GM10847 (cell line): ENCODE results near the gene CASP4.

Experiments
- POLR2A ChIP-seq: IDR thresholded peaks from 2 replicates; pipeline ENCODE4 v1.6.1; 2011; ENCODE audit not compliant: insufficient read length; ENCODE audit errors: extremely low read depth

Gene CASP4

GRCh38 chr11:104968856-104969776 is 742 bp upstream of the CASP4 start:
- TF ChIP-seq POLR2A, result no peak

GRCh38 chr11:104967534-104968354 is 630 bp downstream of the CASP4 start:
- no peak for TF ChIP-seq POLR2A

GRCh38 chr11:104965735-104966134 is 2.6 kb downstream of the CASP4 start:
- TF ChIP-seq POLR2A, result no peak

GRCh38 chr11:104964247-104964646 is 4.1 kb downstream of the CASP4 start:
- no peak for TF ChIP-seq POLR2A

- TF ChIP-seq POLR2A, result no peak
Measured at GRCh38 chr11:104962852-104963251, 5.5 kb downstream of the CASP4 start.

GRCh38 chr11:104957280-104957679 is 11.1 kb downstream of the CASP4 start:
- no peak for TF ChIP-seq POLR2A

- no peak for TF ChIP-seq POLR2A
Measured at GRCh38 chr11:104956528-104956927, 11.8 kb downstream of the CASP4 start.

GRCh38 chr11:104946907-104947306 is 21.5 kb downstream of the CASP4 start:
- TF ChIP-seq POLR2A, result no peak

- TF ChIP-seq POLR2A, result no peak
Measured at GRCh38 chr11:104944076-104944475, 24.3 kb downstream of the CASP4 start.

GRCh38 chr11:104943561-104943960 is 24.8 kb downstream of the CASP4 start:
- no peak for TF ChIP-seq POLR2A

- TF ChIP-seq POLR2A, result no peak
Measured at GRCh38 chr11:104934594-104934993, 33.8 kb downstream of the CASP4 start.

GRCh38 chr11:104928811-104929210 is 39.6 kb downstream of the CASP4 start:
- no peak for TF ChIP-seq POLR2A

GRCh38 chr11:104926771-104927611 is 41.4 kb downstream of the CASP4 start:
- TF ChIP-seq POLR2A, result no peak

GRCh38 chr11:104925850-104926249 is 42.5 kb downstream of the CASP4 start:
- no peak for TF ChIP-seq POLR2A

GRCh38 chr11:104918113-104918824 is 50.1 kb downstream of the CASP4 start:
- no peak for TF ChIP-seq POLR2A
